ENCODE results near the gene GPR135. TPM values are rescaled to one million over a fixed set of nuclear protein-coding genes. Genes with fewer than 3 reads are reported as not detected.

The GPR135 gene
- total RNA-seq, 1 donor from 2014 or later: 2.2 TPM

GRCh38 chr14:59439256-59439965, 25.8 kb downstream of the GPR135 start:
- H3K4me3 ChIP-seq: no peak overlapping the region
- TF ChIP-seq, protein P1, sequence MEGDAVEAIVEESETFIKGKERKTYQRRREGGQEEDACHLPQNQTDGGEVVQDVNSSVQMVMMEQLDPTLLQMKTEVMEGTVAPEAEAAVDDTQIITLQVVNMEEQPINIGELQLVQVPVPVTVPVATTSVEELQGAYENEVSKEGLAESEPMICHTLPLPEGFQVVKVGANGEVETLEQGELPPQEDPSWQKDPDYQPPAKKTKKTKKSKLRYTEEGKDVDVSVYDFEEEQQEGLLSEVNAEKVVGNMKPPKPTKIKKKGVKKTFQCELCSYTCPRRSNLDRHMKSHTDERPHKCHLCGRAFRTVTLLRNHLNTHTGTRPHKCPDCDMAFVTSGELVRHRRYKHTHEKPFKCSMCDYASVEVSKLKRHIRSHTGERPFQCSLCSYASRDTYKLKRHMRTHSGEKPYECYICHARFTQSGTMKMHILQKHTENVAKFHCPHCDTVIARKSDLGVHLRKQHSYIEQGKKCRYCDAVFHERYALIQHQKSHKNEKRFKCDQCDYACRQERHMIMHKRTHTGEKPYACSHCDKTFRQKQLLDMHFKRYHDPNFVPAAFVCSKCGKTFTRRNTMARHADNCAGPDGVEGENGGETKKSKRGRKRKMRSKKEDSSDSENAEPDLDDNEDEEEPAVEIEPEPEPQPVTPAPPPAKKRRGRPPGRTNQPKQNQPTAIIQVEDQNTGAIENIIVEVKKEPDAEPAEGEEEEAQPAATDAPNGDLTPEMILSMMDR (IDR thresholded peaks at IDR 0.05; ENCODE audit: borderline replicate concordance): no peak
- no peaks in the 10 kb centered on the region for H3K36me3 ChIP-seq
- intact Hi-C loops (cut with micrococcal nuclease): loop anchor here (10.0 kb wide), 1 partner anchor 105 kb away; no protein-coding TSS in a partner anchor
- H3K27me3 ChIP-seq (ENCODE audit: low read depth): no peaks in the 10 kb centered on the region
- H3K27ac ChIP-seq (replicated peaks): peak overlapping the region; percentile 62
- H3K9me3 ChIP-seq (replicated peaks): no peaks in the 10 kb centered on the region
- no peak for DNase-seq
- H3K4me1 ChIP-seq: peaks cover 30% of the 10 kb centered on the region

GRCh38 chr14:59438195-59438647, 27.0 kb downstream of the GPR135 start:
- Histone ChIP-seq H3K27me3 (ENCODE audit: low read depth) (no peaks in the 10 kb centered on the region), H3K36me3 (no peaks in the 10 kb centered on the region), H3K4me3 (no peak overlapping the region), H3K27ac (replicated peaks) (peak overlapping the region; percentile 62), H3K9me3 (replicated peaks) (no peaks in the 10 kb centered on the region), H3K4me1 (peaks cover 25% of the 10 kb centered on the region)
- TF ChIP-seq, protein P1 (IDR thresholded peaks at IDR 0.05; ENCODE audit: borderline replicate concordance): no peak
- intact Hi-C loops (cut with micrococcal nuclease): loop anchor here (10.0 kb wide), 1 partner anchor 103 kb away; no protein-coding TSS in a partner anchor
- DNase-seq: no peak

DNA sequence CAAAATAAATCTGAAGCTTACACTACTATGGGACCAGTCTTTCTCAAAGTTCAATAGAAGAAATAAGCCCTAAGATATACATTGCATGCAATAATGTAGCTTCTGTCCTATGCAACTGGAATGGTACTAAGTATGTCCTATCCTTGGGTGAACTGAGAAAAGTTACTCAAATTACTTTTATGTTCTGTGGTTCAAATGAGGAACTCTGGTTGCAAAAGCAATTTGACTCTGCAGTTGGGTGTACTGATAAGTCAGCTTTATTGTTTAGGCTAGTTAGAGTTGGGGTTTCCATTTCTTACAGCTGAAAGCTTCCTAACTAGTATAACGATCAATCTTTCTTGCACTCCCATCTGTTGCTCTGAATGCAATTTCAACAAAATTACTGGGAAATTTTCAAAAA, 29.2 kb downstream of the GPR135 start:
- TF ChIP-seq, protein P1 (IDR thresholded peaks at IDR 0.05; ENCODE audit: borderline replicate concordance): no peak
- intact Hi-C loops (cut with micrococcal nuclease): loop anchor here (10.0 kb wide), 1 partner anchor 101 kb away; no protein-coding TSS in a partner anchor

GRCh38 chr14:59435101-59435500, 30.1 kb downstream of the GPR135 start:
- Histone ChIP-seq H3K9me3 (replicated peaks) (no peaks in the 10 kb centered on the region), H3K27me3 (ENCODE audit: low read depth) (no peaks in the 10 kb centered on the region), H3K36me3 (no peaks in the 10 kb centered on the region), H3K4me3 (no peak overlapping the region), H3K27ac (replicated peaks) (no peak overlapping the region), H3K4me1 (peaks cover 25% of the 10 kb centered on the region)
- TF ChIP-seq, protein P1 (IDR thresholded peaks at IDR 0.05; ENCODE audit: borderline replicate concordance): no peak
- intact Hi-C loops (cut with micrococcal nuclease): loop anchor here (10.0 kb wide), 1 partner anchor 100 kb away; no protein-coding TSS in a partner anchor
- no peak for DNase-seq

More for the DNA sequence above, 29.2 kb downstream of the GPR135 start:
- no peak for DNase-seq
- Histone ChIP-seq H3K36me3 (no peaks in the 10 kb centered on the region), H3K9me3 (replicated peaks) (no peaks in the 10 kb centered on the region), H3K27me3 (ENCODE audit: low read depth) (no peaks in the 10 kb centered on the region), H3K4me1 (peaks cover 25% of the 10 kb centered on the region), H3K27ac (replicated peaks) (no peak overlapping the region), H3K4me3 (no peak overlapping the region)

GRCh38 chr14:59429790-59430189, 35.4 kb downstream of the GPR135 start:
- H3K4me1 ChIP-seq: peaks cover 44% of the 10 kb centered on the region

More at GRCh38 chr14:59429790-59430189, 35.4 kb downstream of the GPR135 start:
- intact Hi-C loops (cut with micrococcal nuclease): loop anchor here (10.0 kb wide), 2 partner anchors 55 to 95 kb away; no protein-coding TSS in a partner anchor
- H3K36me3 ChIP-seq: no peaks in the 10 kb centered on the region
- no peak overlapping the region for H3K4me3 ChIP-seq
- peak overlapping the region; percentile 53 for H3K27ac ChIP-seq (replicated peaks)
- DNase-seq: no peak
- TF ChIP-seq, protein P1 (IDR thresholded peaks at IDR 0.05; ENCODE audit: borderline replicate concordance): no peak
- no peaks in the 10 kb centered on the region for H3K9me3 ChIP-seq (replicated peaks)
- no peaks in the 10 kb centered on the region for H3K27me3 ChIP-seq (ENCODE audit: low read depth)

All from left ventricle myocardium inferior (tissue), 1 donor.